ENCODE measurements around the gene SASH1.

The SASH1 gene

GRCh38 chr6:148436466-148436865 lies 93.8 kb downstream of the SASH1 start:
- DNase-seq: no peak

- no peak for DNase-seq
These were observed 96.0 kb downstream of the SASH1 start for GRCh38 chr6:148438632-148439031.

GRCh38 chr6:148440016-148440415 lies 97.4 kb downstream of the SASH1 start:
- no peak for DNase-seq

GRCh38 chr6:148440877-148441453 lies 98.3 kb downstream of the SASH1 start:
- peak; percentile 29 for DNase-seq

- DNase-seq: no peak
These were observed 98.8 kb downstream of the SASH1 start for GRCh38 chr6:148441454-148441911.

- DNase-seq: no peak
These were observed 101.3 kb downstream of the SASH1 start for GRCh38 chr6:148443798-148444560.

GRCh38 chr6:148445116-148445515 lies 102.5 kb downstream of the SASH1 start:
- no peak for DNase-seq

GRCh38 chr6:148445620-148446019 lies 103.0 kb downstream of the SASH1 start:
- DNase-seq: peak; percentile 46

GRCh38 chr6:148446681-148447080 lies 104.0 kb downstream of the SASH1 start:
- DNase-seq: no peak

- no peak for DNase-seq
These were observed 105.0 kb downstream of the SASH1 start for GRCh38 chr6:148447521-148448230.

GRCh38 chr6:148448369-148449012 lies 105.9 kb downstream of the SASH1 start:
- DNase-seq: no peak

- DNase-seq: no peak
These were observed 108.2 kb downstream of the SASH1 start for GRCh38 chr6:148450866-148451265.

- no peak for DNase-seq
These were observed 109.1 kb downstream of the SASH1 start for GRCh38 chr6:148451690-148452089.

GRCh38 chr6:148452876-148453275 lies 110.2 kb downstream of the SASH1 start:
- no peak for DNase-seq

GRCh38 chr6:148453906-148454305 lies 111.3 kb downstream of the SASH1 start:
- DNase-seq: no peak

GRCh38 chr6:148455225-148455624 lies 112.6 kb downstream of the SASH1 start:
- no peak for DNase-seq

- no peak for DNase-seq
These were observed 113.3 kb downstream of the SASH1 start for GRCh38 chr6:148455674-148456558.

GRCh38 chr6:148457137-148457842 lies 114.7 kb downstream of the SASH1 start:
- no peak for DNase-seq

GRCh38 chr6:148457843-148458159 lies 115.2 kb downstream of the SASH1 start:
- DNase-seq: no peak

- DNase-seq: no peak
These were observed 116.6 kb downstream of the SASH1 start for GRCh38 chr6:148459238-148459637.

GRCh38 chr6:148460876-148461646 lies 118.4 kb downstream of the SASH1 start:
- DNase-seq: no peak

Data from 8988T (cell line).